Lower lobe of right lung (tissue), 2 donors: ENCODE data around the gene UVSSA. TPM values are rescaled to one million over a fixed set of nuclear protein-coding genes. Genes with fewer than 3 reads are reported as not detected.
"Not testable (repeated sequence)": the region's sequence is repeated elsewhere in the genome, so short reads cannot be mapped to it uniquely, and the experiment has no call there.

Experiments used
- ATAC-seq, 2 donors: fragments of 200-7000 bp; cut with Tn5 transposase; one replicate each; pipeline ENCODE4 v1.9.1; 2020 to 2022; ENCODE audit warnings: mild to moderate bottlenecking in 2 of 2, moderate library complexity in 2 of 2
- DNase-seq: peaks from one replicate; pipeline ENCODE4 v3.0.0-alpha.2; 2020
- H3K27ac ChIP-seq: fragments of 200-600 bp; one replicate; pipeline ENCODE4 v1.8.0; 2022
- H3K27me3 ChIP-seq: fragments of 200-600 bp; one replicate; pipeline ENCODE4 v1.8.0; 2022; ENCODE audit warnings: low read depth
- H3K36me3 ChIP-seq: fragments of 200-600 bp; one replicate; pipeline ENCODE4 v1.8.0; 2022; ENCODE audit warnings: mild to moderate bottlenecking
- H3K4me1 ChIP-seq: fragments of 200-600 bp; one replicate; pipeline ENCODE4 v1.8.0; 2022
- H3K4me3 ChIP-seq: fragments of 200-600 bp; one replicate; pipeline ENCODE4 v1.8.0; 2022; ENCODE audit warnings: mild to moderate bottlenecking
- H3K9me3 ChIP-seq: fragments of 200-600 bp; one replicate; pipeline ENCODE4 v1.8.0; 2022
- intact Hi-C: fragments of 100-400 bp; cut with DNase I; formaldehyde crosslinking; loops from one replicate; pipeline ENCODE4 v1.11.0; 2022
- total RNA-seq: library from RNA; stranded (reverse); fragmentation: NEBNext Ultra II Directional; extraction: Animal tissue kit (Norgen Biotek cat#: 25700); gene quantifications from one replicate; pipeline ENCODE4 v1.2.1, GENCODE V29; 2021
- TF ChIP-seq, protein P1 (sequence below): fragments of 200-600 bp; IDR thresholded peaks from one replicate; pipeline ENCODE4 v1.8.0; 2022; ENCODE audit warnings: antibody characterized with exemption, mild to moderate bottlenecking
- donor health status: DM: no; HTN: yes; CAD: no; lungs with severe emphysema.

The UVSSA gene
- total RNA-seq, 1 donor from 2014 or later = 27.9 TPM

DNA sequence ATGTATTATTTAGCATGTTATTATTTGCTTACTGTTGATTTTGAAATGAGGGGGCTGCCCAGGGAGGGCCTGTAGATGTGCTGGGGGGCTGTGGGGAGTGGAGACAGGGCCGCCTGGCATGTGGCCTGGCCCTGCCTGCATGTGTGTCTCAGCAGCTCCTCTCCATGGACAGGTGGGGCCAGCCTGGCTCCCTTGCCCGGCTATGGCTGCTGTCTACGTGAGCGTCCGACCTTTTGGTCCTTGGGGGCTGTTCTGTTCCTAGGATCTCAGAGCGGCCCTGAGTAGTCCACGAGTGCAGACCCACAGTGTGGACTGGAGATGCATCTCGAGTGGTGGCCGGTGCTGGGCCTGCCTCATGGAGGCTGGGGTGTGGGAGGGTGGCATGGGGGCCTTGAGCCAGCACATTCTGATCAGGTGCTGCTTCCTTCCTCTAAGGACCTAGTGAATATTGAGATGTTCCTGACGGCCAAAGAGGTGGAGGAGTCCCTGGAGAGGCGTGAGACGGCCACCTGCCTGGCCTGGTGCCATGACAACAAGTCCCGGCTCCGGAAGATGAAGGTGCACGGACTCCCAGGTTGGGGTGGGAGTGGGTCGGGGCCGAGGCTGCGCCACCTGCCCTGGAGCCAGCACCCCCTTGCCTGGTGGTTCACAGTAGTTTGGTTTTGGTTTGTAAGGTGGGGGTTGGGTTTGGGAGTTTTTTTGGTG, 24.9 kb upstream of the UVSSA start:
- H3K27me3 ChIP-seq = no peaks in the 10 kb centered on the region
- peaks cover 70% of the 10 kb centered on the region for H3K36me3 ChIP-seq
- TF ChIP-seq, protein P1, sequence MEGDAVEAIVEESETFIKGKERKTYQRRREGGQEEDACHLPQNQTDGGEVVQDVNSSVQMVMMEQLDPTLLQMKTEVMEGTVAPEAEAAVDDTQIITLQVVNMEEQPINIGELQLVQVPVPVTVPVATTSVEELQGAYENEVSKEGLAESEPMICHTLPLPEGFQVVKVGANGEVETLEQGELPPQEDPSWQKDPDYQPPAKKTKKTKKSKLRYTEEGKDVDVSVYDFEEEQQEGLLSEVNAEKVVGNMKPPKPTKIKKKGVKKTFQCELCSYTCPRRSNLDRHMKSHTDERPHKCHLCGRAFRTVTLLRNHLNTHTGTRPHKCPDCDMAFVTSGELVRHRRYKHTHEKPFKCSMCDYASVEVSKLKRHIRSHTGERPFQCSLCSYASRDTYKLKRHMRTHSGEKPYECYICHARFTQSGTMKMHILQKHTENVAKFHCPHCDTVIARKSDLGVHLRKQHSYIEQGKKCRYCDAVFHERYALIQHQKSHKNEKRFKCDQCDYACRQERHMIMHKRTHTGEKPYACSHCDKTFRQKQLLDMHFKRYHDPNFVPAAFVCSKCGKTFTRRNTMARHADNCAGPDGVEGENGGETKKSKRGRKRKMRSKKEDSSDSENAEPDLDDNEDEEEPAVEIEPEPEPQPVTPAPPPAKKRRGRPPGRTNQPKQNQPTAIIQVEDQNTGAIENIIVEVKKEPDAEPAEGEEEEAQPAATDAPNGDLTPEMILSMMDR = no peak
- no peak overlapping the region for H3K27ac ChIP-seq
- ATAC-seq (no peak), DNase-seq (peak; percentile 38)
- no peaks in the 10 kb centered on the region for H3K9me3 ChIP-seq
- H3K4me1 ChIP-seq = no peaks in the 10 kb centered on the region
- intact Hi-C loops = no loop called here
- H3K4me3 ChIP-seq = no peak overlapping the region

DNA sequence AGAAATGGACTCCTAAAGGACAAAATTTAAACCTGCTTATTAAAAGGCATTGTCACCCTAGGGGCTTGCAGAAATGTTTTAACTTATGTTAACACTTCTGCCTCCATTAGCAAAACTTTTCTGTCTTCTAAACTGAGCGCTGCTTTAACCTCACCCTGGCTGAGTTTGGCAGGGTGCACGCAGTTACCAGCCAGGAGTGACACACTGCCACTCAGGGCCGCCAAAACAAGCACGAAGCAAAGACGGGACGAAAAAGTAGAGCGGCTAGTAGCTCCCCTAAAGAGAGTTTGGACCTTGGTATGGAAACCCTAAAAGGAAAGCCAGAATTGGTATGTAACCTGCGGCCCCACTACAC, 23.8 kb upstream of the UVSSA start:
- intact Hi-C loops = no loop called here
- ATAC-seq (no peak), DNase-seq (peak; percentile 14)
- Histone ChIP-seq H3K27ac (no peak overlapping the region), H3K4me1 (no peaks in the 10 kb centered on the region), H3K9me3 (no peaks in the 10 kb centered on the region), H3K36me3 (peaks cover 70% of the 10 kb centered on the region), H3K27me3 (no peaks in the 10 kb centered on the region), H3K4me3 (no peak overlapping the region)
- TF ChIP-seq, protein P1 = no peak

DNA sequence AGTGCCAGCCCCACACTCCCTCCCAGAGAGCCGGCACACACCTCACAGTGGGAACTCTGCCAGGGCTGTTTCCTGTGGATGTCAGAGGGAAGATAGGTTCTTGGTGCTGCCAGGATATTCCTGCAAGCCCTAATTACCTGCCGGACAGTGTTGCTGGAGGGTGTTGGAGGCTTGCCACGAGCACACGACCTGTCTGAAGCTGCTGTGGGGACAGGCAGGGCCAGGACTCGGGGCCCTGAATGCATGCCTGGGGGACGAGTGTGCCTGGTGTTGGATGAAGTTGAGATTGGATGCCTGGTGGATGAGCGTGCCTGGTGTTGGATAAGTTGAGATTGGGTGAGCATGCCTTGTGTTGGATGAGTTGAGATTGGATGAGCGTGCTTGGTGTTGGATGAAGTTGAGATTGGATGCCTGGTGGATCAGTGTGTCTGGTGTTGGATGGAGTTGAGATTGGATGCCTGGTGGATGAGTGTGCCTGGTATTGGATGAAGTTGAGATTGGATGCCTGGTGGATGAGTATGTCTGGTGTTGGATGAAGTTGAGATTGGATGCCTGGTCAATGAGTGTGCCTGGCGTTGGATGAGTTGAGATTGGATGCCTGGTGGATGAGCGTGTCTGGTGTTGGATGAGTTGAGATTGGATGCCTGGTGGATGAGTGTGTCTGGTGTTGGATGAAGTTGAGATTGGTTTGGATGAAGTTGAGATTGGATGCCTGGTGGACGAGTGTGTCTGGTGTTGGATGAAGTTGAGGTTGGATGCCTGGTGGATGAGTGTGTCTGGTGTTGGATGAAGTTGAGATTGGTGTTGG, 23.2 kb upstream of the UVSSA start:
- H3K27me3 ChIP-seq = no peaks in the 10 kb centered on the region
- ATAC-seq (no peak), DNase-seq (no peak)
- H3K4me3 ChIP-seq = no peak overlapping the region
- TF ChIP-seq, protein P1 = no peak
- no peaks in the 10 kb centered on the region for H3K9me3 ChIP-seq
- intact Hi-C loops = no loop called here
- peaks cover 72% of the 10 kb centered on the region for H3K36me3 ChIP-seq
- H3K4me1 ChIP-seq = no peaks in the 10 kb centered on the region
- no peak overlapping the region for H3K27ac ChIP-seq

DNA sequence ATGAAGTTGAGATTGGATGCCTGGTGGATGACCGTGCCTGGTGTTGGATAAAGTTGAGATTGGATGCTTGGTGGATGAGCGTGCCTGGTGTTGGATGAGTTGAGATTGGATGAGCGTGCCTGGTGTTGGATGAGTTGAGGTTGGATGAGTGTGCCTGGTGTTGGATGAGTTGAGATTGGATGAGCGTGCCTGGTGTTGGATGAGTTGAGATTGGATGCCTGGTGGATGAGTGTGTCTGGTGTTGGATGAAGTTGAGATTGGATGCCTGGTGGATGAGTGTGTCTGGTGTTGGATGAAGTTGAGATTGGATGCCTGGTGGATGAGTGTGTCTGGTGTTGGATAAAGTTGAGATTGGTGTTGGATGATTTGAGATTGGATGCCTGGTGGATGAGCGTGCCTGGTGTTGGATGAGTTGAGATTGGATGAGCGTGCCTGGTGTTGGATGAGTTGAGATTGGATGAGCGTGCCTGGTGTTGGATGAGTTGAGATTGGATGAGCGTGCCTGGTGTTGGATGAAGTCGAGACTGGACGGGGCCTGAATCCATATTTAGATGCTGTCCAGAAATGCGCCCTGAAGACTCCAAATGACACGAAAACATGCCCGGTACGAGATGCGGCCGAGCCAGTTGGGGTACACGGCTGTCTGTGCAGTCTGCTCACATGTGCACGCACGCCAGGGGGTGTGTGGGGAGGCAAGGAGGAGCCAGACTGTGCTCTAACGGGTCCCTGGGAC, 22.4 kb upstream of the UVSSA start:
- H3K4me3 ChIP-seq, H3K4me1 ChIP-seq, H3K27me3 ChIP-seq, H3K27ac ChIP-seq, ATAC-seq, intact Hi-C loops, H3K9me3 ChIP-seq: not testable (repeated sequence)
- H3K36me3 ChIP-seq = peaks cover 72% of the 10 kb centered on the region
- peak; percentile 26 for DNase-seq

DNA sequence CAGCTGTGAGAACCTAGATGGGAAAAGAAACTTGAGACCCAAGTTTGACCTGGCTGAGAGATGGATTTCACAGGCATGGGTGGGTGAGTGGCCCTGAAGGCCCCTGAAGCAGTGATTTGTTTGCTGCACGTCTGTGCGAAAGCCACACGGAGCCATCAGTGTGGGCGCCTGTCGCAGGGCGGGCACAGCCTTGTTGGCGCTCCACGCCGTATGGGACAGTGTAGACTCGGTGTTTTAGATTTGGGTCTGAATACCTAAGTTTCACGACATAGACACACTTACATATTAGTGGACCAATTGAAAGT, 21.9 kb upstream of the UVSSA start:
- no peaks in the 10 kb centered on the region for H3K27me3 ChIP-seq
- TF ChIP-seq, protein P1 = no peak
- intact Hi-C loops = no loop called here
- peaks cover 75% of the 10 kb centered on the region for H3K36me3 ChIP-seq
- peak; percentile 15 for DNase-seq
- H3K4me1 ChIP-seq = no peaks in the 10 kb centered on the region
- no peak for ATAC-seq
- H3K9me3 ChIP-seq = no peaks in the 10 kb centered on the region
- H3K4me3 ChIP-seq = no peak overlapping the region
- H3K27ac ChIP-seq = no peak overlapping the region
